Measurements from ENCODE around the gene JARID2.

Gene JARID2

DNA sequence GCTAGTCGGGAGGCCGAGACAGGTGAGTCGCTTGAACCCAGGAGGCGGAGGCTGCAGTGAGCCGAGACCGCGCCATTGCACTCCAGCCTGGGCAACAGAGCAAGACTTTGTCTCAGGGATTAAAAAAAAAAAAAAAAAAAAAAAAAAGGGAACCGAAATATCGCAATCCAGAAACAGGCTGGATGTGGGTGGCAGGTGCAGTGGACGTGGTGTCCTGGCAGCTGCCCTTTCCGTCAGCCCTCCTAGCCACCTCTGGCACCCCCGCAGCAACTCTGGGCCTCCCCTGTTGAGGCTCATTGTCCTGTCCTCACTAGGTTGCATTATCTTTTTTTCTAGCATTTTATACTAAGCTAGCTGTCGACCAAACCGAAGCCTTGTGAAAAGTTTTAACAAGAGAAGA, 303.5 kb downstream of the JARID2 start:
- DNase-seq (ENCODE audit: low spot score) = no peak
- TF ChIP-seq, protein P1, sequence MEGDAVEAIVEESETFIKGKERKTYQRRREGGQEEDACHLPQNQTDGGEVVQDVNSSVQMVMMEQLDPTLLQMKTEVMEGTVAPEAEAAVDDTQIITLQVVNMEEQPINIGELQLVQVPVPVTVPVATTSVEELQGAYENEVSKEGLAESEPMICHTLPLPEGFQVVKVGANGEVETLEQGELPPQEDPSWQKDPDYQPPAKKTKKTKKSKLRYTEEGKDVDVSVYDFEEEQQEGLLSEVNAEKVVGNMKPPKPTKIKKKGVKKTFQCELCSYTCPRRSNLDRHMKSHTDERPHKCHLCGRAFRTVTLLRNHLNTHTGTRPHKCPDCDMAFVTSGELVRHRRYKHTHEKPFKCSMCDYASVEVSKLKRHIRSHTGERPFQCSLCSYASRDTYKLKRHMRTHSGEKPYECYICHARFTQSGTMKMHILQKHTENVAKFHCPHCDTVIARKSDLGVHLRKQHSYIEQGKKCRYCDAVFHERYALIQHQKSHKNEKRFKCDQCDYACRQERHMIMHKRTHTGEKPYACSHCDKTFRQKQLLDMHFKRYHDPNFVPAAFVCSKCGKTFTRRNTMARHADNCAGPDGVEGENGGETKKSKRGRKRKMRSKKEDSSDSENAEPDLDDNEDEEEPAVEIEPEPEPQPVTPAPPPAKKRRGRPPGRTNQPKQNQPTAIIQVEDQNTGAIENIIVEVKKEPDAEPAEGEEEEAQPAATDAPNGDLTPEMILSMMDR (IDR thresholded peaks at IDR 0.05; ENCODE audit: extremely low read depth, insufficient read depth, missing control alignments) = no peak
- in situ Hi-C loops (cut with MboI; ENCODE audit: low pct_unique_long_range_greater_than_20kb, low sequenced_read_pairs, unreplicated experiment) = no loop called here

DNA sequence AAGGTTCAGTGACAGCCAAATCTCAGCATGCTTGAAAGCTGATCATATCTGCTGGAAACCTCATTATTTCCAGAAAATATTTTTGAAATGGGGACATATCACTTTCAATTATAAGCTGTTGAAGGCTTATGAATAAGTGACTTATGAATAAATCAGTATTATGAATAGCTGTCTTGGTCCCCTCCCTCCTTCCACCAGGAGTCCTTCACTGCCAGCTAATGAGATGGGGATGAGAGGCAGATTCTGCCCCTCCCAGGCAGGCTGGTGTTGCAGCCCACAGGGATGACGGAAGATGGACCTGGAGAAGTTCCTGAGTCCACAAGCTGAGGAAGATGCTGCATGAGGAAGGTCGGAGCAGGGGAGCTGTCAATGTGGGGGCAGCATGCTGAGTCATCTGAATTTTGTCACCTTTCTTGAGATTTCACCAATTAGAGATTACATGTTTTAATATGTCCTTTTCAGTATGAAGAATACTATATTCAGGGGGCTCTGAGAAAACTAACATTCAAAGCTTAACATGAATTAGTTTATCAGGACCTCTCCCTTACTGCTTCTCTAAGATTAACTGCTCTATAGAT, 304.8 kb downstream of the JARID2 start:
- TF ChIP-seq, protein P1 (IDR thresholded peaks at IDR 0.05; ENCODE audit: extremely low read depth, insufficient read depth, missing control alignments) = no peak
- DNase-seq (ENCODE audit: low spot score) = no peak
- in situ Hi-C loops (cut with MboI; ENCODE audit: low pct_unique_long_range_greater_than_20kb, low sequenced_read_pairs, unreplicated experiment) = no loop called here

DNA sequence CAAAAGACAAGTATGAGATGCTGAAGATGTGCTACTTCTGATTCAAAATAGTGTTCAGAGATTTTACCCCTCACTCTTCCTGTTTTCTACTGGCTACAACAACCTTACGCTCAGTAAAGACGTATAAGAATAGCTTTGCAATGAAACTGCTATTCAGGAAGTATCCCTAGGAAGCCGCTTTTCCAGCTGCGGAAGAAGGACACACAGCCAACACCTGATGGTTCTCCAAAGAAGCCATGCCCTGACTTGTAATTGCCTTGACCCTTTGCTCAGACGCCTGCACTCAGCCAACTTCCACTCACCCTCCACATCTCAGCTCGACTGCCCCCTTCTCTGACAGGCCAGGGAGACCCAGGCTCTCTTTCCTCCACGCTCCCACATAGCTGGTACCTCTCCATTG, 305.4 kb downstream of the JARID2 start:
- in situ Hi-C loops (cut with MboI; ENCODE audit: low pct_unique_long_range_greater_than_20kb, low sequenced_read_pairs, unreplicated experiment) = no loop called here
- no peak for DNase-seq (ENCODE audit: low spot score)
- TF ChIP-seq, protein P1 (IDR thresholded peaks at IDR 0.05; ENCODE audit: extremely low read depth, insufficient read depth, missing control alignments) = no peak

DNA sequence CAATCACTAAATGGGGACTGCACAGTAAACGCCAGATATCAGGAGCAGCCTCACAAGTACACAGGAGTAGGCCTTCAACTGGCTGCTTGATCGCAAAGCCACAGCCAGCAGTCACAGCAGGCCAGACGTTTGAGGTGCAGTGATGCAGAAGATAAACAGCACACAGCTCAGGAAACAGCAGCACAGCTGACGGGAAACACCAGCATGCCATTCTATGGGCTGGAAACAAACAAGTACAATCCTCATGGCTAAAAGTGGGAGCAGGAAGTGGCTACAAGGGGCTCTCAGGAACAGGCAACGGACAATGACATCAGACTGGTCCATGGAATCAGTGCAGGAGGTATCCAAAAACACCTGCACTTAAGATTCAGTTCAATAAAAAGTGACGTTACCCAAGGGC, 305.9 kb downstream of the JARID2 start:
- no peak for DNase-seq (ENCODE audit: low spot score)
- in situ Hi-C loops (cut with MboI; ENCODE audit: low pct_unique_long_range_greater_than_20kb, low sequenced_read_pairs, unreplicated experiment) = no loop called here
- TF ChIP-seq, protein P1 (IDR thresholded peaks at IDR 0.05; ENCODE audit: extremely low read depth, insufficient read depth, missing control alignments) = no peak

DNA sequence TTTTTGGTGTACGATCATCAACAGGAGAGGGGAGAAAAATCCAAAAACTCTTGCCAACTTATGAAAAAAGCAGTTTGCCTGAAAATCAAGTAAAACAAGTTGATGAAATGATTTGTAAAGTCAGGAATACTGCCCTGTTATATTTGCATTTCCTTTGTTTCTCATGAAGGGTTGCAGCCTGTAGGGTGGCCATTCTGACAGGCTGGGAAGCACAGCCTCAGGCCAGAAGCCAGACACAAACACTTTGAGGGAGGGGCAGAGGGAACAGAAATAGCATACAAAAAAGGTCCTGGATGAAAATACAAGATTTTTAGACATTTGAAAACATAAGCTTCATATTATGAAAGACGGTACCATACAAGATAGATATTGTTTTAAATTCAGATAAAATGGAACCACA, 307.2 kb downstream of the JARID2 start:
- no peak for DNase-seq (ENCODE audit: low spot score)
- in situ Hi-C loops (cut with MboI; ENCODE audit: low pct_unique_long_range_greater_than_20kb, low sequenced_read_pairs, unreplicated experiment) = no loop called here
- TF ChIP-seq, protein P1 (IDR thresholded peaks at IDR 0.05; ENCODE audit: extremely low read depth, insufficient read depth, missing control alignments) = no peak

DNA sequence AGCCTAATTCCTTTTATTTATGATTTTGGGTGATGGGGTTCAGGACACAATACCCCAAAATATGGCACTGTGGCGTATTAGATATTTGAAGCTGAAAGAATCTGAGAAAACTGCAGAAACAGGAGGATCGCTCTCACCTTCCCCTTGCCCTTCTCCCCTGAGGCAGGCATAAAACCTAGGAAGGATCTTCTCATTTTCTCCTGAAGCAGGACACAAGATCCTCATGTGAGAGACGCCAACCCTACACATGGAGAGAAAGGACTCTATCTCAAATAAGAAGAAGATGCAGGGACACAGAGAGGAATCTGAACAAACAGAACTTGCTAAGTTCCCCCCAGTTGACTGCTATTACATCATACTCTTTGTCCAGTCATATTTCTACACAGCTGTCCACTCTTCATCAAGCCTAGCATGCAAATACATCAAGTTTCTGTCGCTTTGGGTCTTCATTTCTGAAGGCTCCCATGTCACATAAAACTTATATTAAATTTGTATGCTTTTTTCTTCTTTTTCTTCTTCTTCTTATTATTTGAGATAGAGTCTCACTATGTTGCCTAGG, 307.9 kb downstream of the JARID2 start:
- TF ChIP-seq, protein P1 (IDR thresholded peaks at IDR 0.05; ENCODE audit: extremely low read depth, insufficient read depth, missing control alignments) = no peak
- in situ Hi-C loops (cut with MboI; ENCODE audit: low pct_unique_long_range_greater_than_20kb, low sequenced_read_pairs, unreplicated experiment) = no loop called here
- DNase-seq (ENCODE audit: low spot score) = no peak
